ENCODE measurements around the gene C3orf20. TPM values are rescaled to one million over a fixed set of nuclear protein-coding genes. Genes with fewer than 3 reads are reported as not detected.

The C3orf20 gene
- total and polyA plus RNA-seq, 7 donors, result 0.03 to 0.16 TPM; not detected in 5

- no peaks in the 10 kb centered on the region for H3K27me3 ChIP-seq
- H3K36me3 ChIP-seq, result no peaks in the 10 kb centered on the region
- WGBS, 2 donors, result 78 to 83% methylated on average over 6 of the region's 6 CpGs
- peak overlapping the region; percentile 73 to 78 (median 76) for H3K27ac ChIP-seq
- no peak overlapping the region for H3K4me3 ChIP-seq
- DNase-seq, result no peak
- H3K9me3 ChIP-seq, result no peaks in the 10 kb centered on the region
- TF ChIP-seq EP300 (IDR thresholded peaks at IDR 0.05) (no peak), POLR2A (IDR thresholded peaks at IDR 0.05) (no peak), POLR2AphosphoS5 (IDR thresholded peaks at IDR 0.05) (no peak), CTCF (IDR thresholded peaks at IDR 0.05) (no peak)
- intact Hi-C loops (cut with DNase I), result no loop called here
- peaks cover 0 to 41% (median 34%) of the 10 kb centered on the region in 4 donors for H3K4me1 ChIP-seq
These were observed 51.5 kb downstream of the C3orf20 start for GRCh38 chr3:14726441-14726780.

GRCh38 chr3:14728113-14728512, 53.2 kb downstream of the C3orf20 start:
- peaks cover 0 to 46% (median 40%) of the 10 kb centered on the region in 4 donors for H3K4me1 ChIP-seq
- no peak for TF ChIP-seq CTCF (IDR thresholded peaks at IDR 0.05)
- no peak for TF ChIP-seq POLR2AphosphoS5 (IDR thresholded peaks at IDR 0.05)
- no peak for TF ChIP-seq POLR2A (IDR thresholded peaks at IDR 0.05)
- TF ChIP-seq EP300 (IDR thresholded peaks at IDR 0.05), result no peak
- no peak overlapping the region for H3K27ac ChIP-seq
- intact Hi-C loops (cut with DNase I), result no loop called here
- 95 to 97% methylated on average over 5 of the region's 5 CpGs for WGBS, 2 donors
- H3K36me3 ChIP-seq, result no peaks in the 10 kb centered on the region
- H3K4me3 ChIP-seq, result no peak overlapping the region
- DNase-seq, result no peak
- H3K27me3 ChIP-seq, result no peaks in the 10 kb centered on the region
- H3K9me3 ChIP-seq, result no peaks in the 10 kb centered on the region

- no peak for TF ChIP-seq EP300 (IDR thresholded peaks at IDR 0.05)
- no peak for TF ChIP-seq POLR2AphosphoS5 (IDR thresholded peaks at IDR 0.05)
- no peak for TF ChIP-seq POLR2A (IDR thresholded peaks at IDR 0.05)
- DNase-seq, result no peak
- no peaks in the 10 kb centered on the region for H3K9me3 ChIP-seq
- H3K4me1 ChIP-seq, result peaks cover 0 to 26% (median 21%) of the 10 kb centered on the region in 4 donors
- no peak overlapping the region for H3K4me3 ChIP-seq
- intact Hi-C loops (cut with DNase I), result no loop called here
- 90% methylated on average over 6 of the region's 6 CpGs for WGBS, 2 donors
- no peak overlapping the region for H3K27ac ChIP-seq
- no peaks in the 10 kb centered on the region for H3K27me3 ChIP-seq
- no peaks in the 10 kb centered on the region for H3K36me3 ChIP-seq
These were observed 55.9 kb downstream of the C3orf20 start for GRCh38 chr3:14730703-14731382.

GRCh38 chr3:14740983-14741382, 66.0 kb downstream of the C3orf20 start:
- TF ChIP-seq CTCF (IDR thresholded peaks at IDR 0.05) (no peak), EP300 (IDR thresholded peaks at IDR 0.05) (no peak), POLR2A (IDR thresholded peaks at IDR 0.05) (no peak), POLR2AphosphoS5 (IDR thresholded peaks at IDR 0.05) (no peak)
- peaks cover 0 to 9% (median 0%) of the 10 kb centered on the region in 4 donors for H3K9me3 ChIP-seq
- 70 to 82% methylated on average over 5 of the region's 5 CpGs for WGBS, 2 donors
- no peak overlapping the region for H3K4me3 ChIP-seq
- intact Hi-C loops (cut with DNase I), result no loop called here
- DNase-seq, result no peak
- H3K27ac ChIP-seq, result peak overlapping the region in 3 of 4 donors; percentile 13 to 34 (median 32)
- peaks cover 0 to 9% (median 9%) of the 10 kb centered on the region in 4 donors for H3K4me1 ChIP-seq
- H3K36me3 ChIP-seq, result no peaks in the 10 kb centered on the region
- H3K27me3 ChIP-seq, result no peaks in the 10 kb centered on the region

GRCh38 chr3:14741510-14741909, 66.6 kb downstream of the C3orf20 start:
- Histone ChIP-seq H3K4me3 (no peak overlapping the region), H3K9me3 (peaks cover 0 to 9% (median 0%) of the 10 kb centered on the region in 4 donors), H3K27me3 (no peaks in the 10 kb centered on the region), H3K27ac (peak overlapping the region in 3 of 4 donors; percentile 13 to 34 (median 32)), H3K4me1 (peaks cover 0 to 9% (median 9%) of the 10 kb centered on the region in 4 donors), H3K36me3 (no peaks in the 10 kb centered on the region)
- no peak for TF ChIP-seq EP300 (IDR thresholded peaks at IDR 0.05)
- TF ChIP-seq CTCF (IDR thresholded peaks at IDR 0.05), result no peak
- no peak for TF ChIP-seq POLR2A (IDR thresholded peaks at IDR 0.05)
- TF ChIP-seq POLR2AphosphoS5 (IDR thresholded peaks at IDR 0.05), result no peak
- no peak for DNase-seq
- 82 to 83% methylated on average over 2 of the region's 2 CpGs for WGBS, 2 donors
- intact Hi-C loops (cut with DNase I), result no loop called here

Data from sigmoid colon (tissue), 7 donors.